IMR-90 (cell line): Measurements from ENCODE around the gene HS2ST1. TPM values are rescaled to one million over a fixed set of nuclear protein-coding genes. Genes with fewer than 3 reads are reported as not detected.

Source experiments
- ATAC-seq: fragments of 200-7000 bp; cut with Tn5 transposase; 2 replicates; pipeline ENCODE4 v1.9.1; 2020; ENCODE audit warnings: low read depth, mild to moderate bottlenecking, moderate library complexity
- BruUV-seq: library from RNA; stranded (reverse); fragments of 400-500 nt; replicated peaks from 2 replicates; lab custom pipeline; 2021; lab: Mats Ljungman, UMichigan
- CTCF ChIA-PET: fragments of 300-600 bp; formaldehyde crosslinking; extraction: SDS; loops from one replicate; lab custom pipeline; 2021; ENCODE audit warnings: antibody characterized with exemption; lab: Yijun Ruan, JAX
- POLR2A ChIA-PET: fragments of 300-600 bp; sonication (Branson Sonifier 250); formaldehyde crosslinking; loops from one replicate; lab custom pipeline; 2022; ENCODE audit warnings: antibody characterized with exemption; ENCODE audit not compliant: unreplicated experiment; lab: Charles Lee
- DNase-seq: peaks from one replicate; pipeline ENCODE4 v3.0.0; 2013
- H2AFZ ChIP-seq: replicated peaks from 2 replicates; pipeline ENCODE3; 2013; ENCODE audit warnings: low read length, mild to moderate bottlenecking; ENCODE audit not compliant: poor library complexity
- H2AK5ac ChIP-seq: 2 replicates; pipeline ENCODE4 v1.6.1; 2013; ENCODE audit warnings: low read depth, low read length, inconsistent platforms
- H2AK9ac ChIP-seq: replicated peaks from 2 replicates; pipeline ENCODE3; 2013; ENCODE audit warnings: mild to moderate bottlenecking, low read depth, low read length, moderate library complexity; ENCODE audit not compliant: poor library complexity
- H2BK120ac ChIP-seq: 2 replicates; pipeline ENCODE4 v1.6.1; 2013; ENCODE audit warnings: low read depth, low read length, inconsistent platforms
- H2BK15ac ChIP-seq: 3 replicates; pipeline ENCODE4 v1.6.1; 2013; ENCODE audit warnings: low read depth, low read length, inconsistent platforms
- H2BK20ac ChIP-seq: 2 replicates; pipeline ENCODE4 v1.6.1; 2013; ENCODE audit warnings: low read depth, mild to moderate bottlenecking, inconsistent platforms, low read length, moderate library complexity
- H2BK5ac ChIP-seq: 2 replicates; pipeline ENCODE4 v1.6.1; 2013; ENCODE audit warnings: mild to moderate bottlenecking, low read depth, low read length, inconsistent platforms; ENCODE audit not compliant: poor library complexity, severe bottlenecking
- H3K14ac ChIP-seq: replicated peaks from 2 replicates; pipeline ENCODE4 v1.6.1; 2013; ENCODE audit warnings: low read depth, low read length, inconsistent platforms
- H3K18ac ChIP-seq: 2 replicates; pipeline ENCODE4 v1.6.1; 2013; ENCODE audit warnings: low read depth, low read length, control low read depth
- H3K23ac ChIP-seq: 2 replicates; pipeline ENCODE4 v1.6.1; 2013; ENCODE audit warnings: low read depth, low read length, inconsistent platforms
- H3K27ac ChIP-seq: 2 replicates; pipeline ENCODE4 v1.5.1; 2013; ENCODE audit warnings: mild to moderate bottlenecking, control low read depth, low read length; ENCODE audit not compliant: insufficient read depth
- H3K27me3 ChIP-seq: 2 replicates; pipeline ENCODE4 v1.6.1; 2013; ENCODE audit warnings: low read length; ENCODE audit not compliant: control insufficient read depth, insufficient read depth
- H3K36me3 ChIP-seq: 2 replicates; pipeline ENCODE4 v1.6.1; 2013; ENCODE audit warnings: low read length, mixed read lengths; ENCODE audit not compliant: control insufficient read depth, insufficient read depth
- H3K4ac ChIP-seq: 2 replicates; pipeline ENCODE4 v1.6.1; 2013; ENCODE audit warnings: low read depth, low read length, inconsistent platforms
- H3K4me1 ChIP-seq: 2 replicates; pipeline ENCODE4 v1.6.1; 2013; ENCODE audit warnings: low read length, mixed read lengths; ENCODE audit not compliant: control insufficient read depth, insufficient read depth
- H3K4me2 ChIP-seq: 2 replicates; pipeline ENCODE4 v1.6.1; 2013; ENCODE audit warnings: low read depth, mild to moderate bottlenecking, control low read depth, low read length, moderate library complexity
- H3K4me3 ChIP-seq: 2 replicates; pipeline ENCODE4 v1.5.1; 2013; ENCODE audit warnings: low read depth, mild to moderate bottlenecking, control low read depth, low read length, moderate library complexity; ENCODE audit not compliant: insufficient read depth
- H3K56ac ChIP-seq: 2 replicates; pipeline ENCODE4 v1.6.1; 2013; ENCODE audit warnings: low read length, inconsistent platforms; ENCODE audit not compliant: insufficient read depth; ENCODE audit errors: extremely low read depth
- H3K79me1 ChIP-seq, 2 experiments: 2 replicates each; pipeline ENCODE4 v1.6.1; 2013; ENCODE audit warnings: low read length in 2 of 2, inconsistent platforms in 1 of 2, low read depth in 1 of 2
- H3K9ac ChIP-seq: 2 replicates; pipeline ENCODE4 v1.6.1; 2013; ENCODE audit warnings: low read depth, low read length, control low read depth
- H3K9me1 ChIP-seq: 2 replicates; pipeline ENCODE4 v1.6.1; 2013; ENCODE audit warnings: low read length, inconsistent platforms; ENCODE audit not compliant: insufficient read depth
- H3K9me3 ChIP-seq: 2 replicates; pipeline ENCODE4 v1.6.1; 2013; ENCODE audit warnings: low read length; ENCODE audit not compliant: control insufficient read depth, insufficient read depth
- H4K20me1 ChIP-seq: 2 replicates; pipeline ENCODE4 v1.6.1; 2013; ENCODE audit warnings: low read length, inconsistent platforms; ENCODE audit not compliant: insufficient read depth
- H4K5ac ChIP-seq: 2 replicates; pipeline ENCODE4 v1.6.1; 2013; ENCODE audit warnings: mild to moderate bottlenecking, low read depth, low read length, control low read depth
- H4K8ac ChIP-seq, 2 experiments: 2 replicates each; pipeline ENCODE4 v1.6.1; 2013; ENCODE audit warnings: low read depth in 2 of 2, low read length in 2 of 2, control low read depth in 1 of 2, inconsistent platforms in 1 of 2
- H4K91ac ChIP-seq: 2 replicates; pipeline ENCODE4 v1.6.1; 2013; ENCODE audit warnings: low read depth, low read length, inconsistent platforms; ENCODE audit not compliant: insufficient read depth
- BHLHE40 ChIP-seq: fragments of 150-350 bp; IDR thresholded peaks from 2 replicates; pipeline ENCODE4 v1.6.1; 2016; ENCODE audit warnings: mild to moderate bottlenecking, low read depth, low read length
- ELK1 ChIP-seq: fragments of 150-350 bp; IDR thresholded peaks from 2 replicates; pipeline ENCODE4 v1.6.1; 2016; ENCODE audit warnings: low read depth, mild to moderate bottlenecking, low read length, moderate library complexity, borderline replicate concordance
- MAFK ChIP-seq: IDR thresholded peaks from 2 replicates; pipeline ENCODE4 v1.6.1; 2012; ENCODE audit warnings: low read depth, low read length, improper control_type of control experiment
- NFE2L2 ChIP-seq: fragments of 150-350 bp; IDR thresholded peaks from 2 replicates; pipeline ENCODE4 v1.6.1; 2016; ENCODE audit warnings: low read depth, mild to moderate bottlenecking, low read length
- POLR2A ChIP-seq: IDR thresholded peaks from 2 replicates; pipeline ENCODE4 v1.6.1; 2012; ENCODE audit warnings: mild to moderate bottlenecking, low read depth, low read length
- WGBS, 2 experiments: methylation state at CpG; one replicate each; pipeline versions ENCODE4 v1.1.5 to v1.1.7; 2013; ENCODE audit warnings: missing lambda C conversion rate in 2 of 2; ENCODE audit not compliant: insufficient read length in 1 of 2; ENCODE audit errors: extremely low coverage in 2 of 2; 5-methylcytosine and 5-hydroxymethylcytosine counted together
- dilution Hi-C: fragments of 300-500 bp; cut with HindIII; formaldehyde crosslinking; loops from one replicate; pipeline ENCODE4 v1.14.3; 2018; ENCODE audit warnings: low sequenced_read_pairs; ENCODE audit not compliant: unreplicated experiment
- in situ Hi-C: fragments of 300-500 bp; cut with MboI; formaldehyde crosslinking; loops from 3 replicates; pipeline ENCODE4 v1.14.3; 2019; ENCODE audit warnings: low sequenced_read_pairs, inconsistent platforms, mixed read lengths
- intact Hi-C: fragments of 100-400 bp; cut with micrococcal nuclease; formaldehyde crosslinking; loops from 2 replicates; pipeline ENCODE4 v1.10.0; 2022
- polyA plus RNA-seq, 3 experiments: library from polyadenylated mRNA; depleted of rRNA; stranded (reverse); fragments of >200 nt; gene quantifications; 2 replicates each; pipeline ENCODE4 v1.2.3, GENCODE V29; 2012; ENCODE audit warnings: low replicate concordance in 1 of 3
- total RNA-seq: library from RNA; depleted of rRNA; stranded (reverse); fragments of >200 nt; gene quantifications from 2 replicates; pipeline ENCODE4 v1.2.3, GENCODE V29; 2012

HS2ST1 gene
- total and polyA plus RNA-seq, 2 of the 4 experiments (the other 2 are of a cell fraction): 7.8 to 13.1 TPM

GRCh38 chr1:87147851-87148250 lies 233.4 kb downstream of the HS2ST1 start:
- Histone ChIP-seq H3K18ac (no peak overlapping the region), H3K79me1 (no peaks in the 10 kb centered on the region), H2BK120ac (no peak overlapping the region), H2BK5ac (no peak overlapping the region), H3K4me1 (peaks cover 15% of the 10 kb centered on the region; the same call in 1 of the 2 replicates), H3K27ac (no peak overlapping the region), H2AK9ac (no peak overlapping the region), H3K9me3 (no peaks in the 10 kb centered on the region), H3K23ac (no peak overlapping the region), H3K9me1 (peaks cover 3% of the 10 kb centered on the region; the same call in 1 of the 2 replicates), H4K5ac (no peak overlapping the region), H3K9ac (no peak overlapping the region), H3K4me2 (no peak overlapping the region), H2AFZ (no peak overlapping the region), H4K91ac (no peak overlapping the region), H2BK15ac (no peak overlapping the region), H4K20me1 (no peaks in the 10 kb centered on the region), H3K27me3 (peaks cover 4% of the 10 kb centered on the region; the same call in 1 of the 2 replicates), H3K56ac (no peak overlapping the region), H3K4me3 (no peak overlapping the region), H2BK20ac (no peak overlapping the region), H3K4ac (no peak overlapping the region), H2AK5ac (no peak overlapping the region), H3K36me3 (no peaks in the 10 kb centered on the region), H3K14ac (no peak overlapping the region), H4K8ac (no peak overlapping the region)
- no peak for TF ChIP-seq BHLHE40
- no peak for TF ChIP-seq POLR2A
- TF ChIP-seq ELK1: no peak
- no peak for TF ChIP-seq NFE2L2
- no peak for TF ChIP-seq MAFK
- ATAC-seq (no peak), DNase-seq (no peak)
- POLR2A ChIA-PET: no interaction called here
- in situ Hi-C loops: loop anchor here (25.0 kb wide), 1 partner anchor 914 kb away; no protein-coding TSS in a partner anchor
- intact Hi-C loops: no loop called here
- dilution Hi-C loops: no loop called here
- CTCF ChIA-PET: no interaction called here
- BruUV-seq: no TSS peak
- WGBS, 2 experiments: no CpG with 5 or more reads among the region's 3 CpGs
